D721Med (cell line): Measurements from ENCODE around the gene ZNF570.

Source experiments
- DNase-seq: peaks from one replicate; pipeline ENCODE4 v3.0.0; 2011; ENCODE audit warnings: low spot score; ENCODE audit not compliant: insufficient read length
- FAIRE-seq: peaks from 2 replicates; lab custom pipeline; 2011; peaks lifted over from hg19 to GRCh38; lab: Jason Lieb, UNC
- CTCF ChIP-seq: IDR thresholded peaks from 2 replicates; pipeline ENCODE4 v1.5.1; 2012; ENCODE audit warnings: mild to moderate bottlenecking, control low read depth; ENCODE audit not compliant: insufficient read depth; ENCODE audit errors: missing control alignments

ZNF570 gene

GRCh38 chr19:37468961-37469777 is at the start of gene ZNF570:
Gene ZNF570, plus strand, starts transcription at chr19:37469356. Its CDS starts 999 bp downstream, at chr19:37470355.
- TF ChIP-seq CTCF: no peak
- FAIRE-seq (no peak), DNase-seq (peak; percentile 25)

GRCh38 chr19:37452500-37453245 is 16.5 kb upstream of the ZNF570 start:
- FAIRE-seq (no peak), DNase-seq (no peak)

GRCh38 chr19:37466277-37466797 is 2.8 kb upstream of the ZNF570 start:
- FAIRE-seq (no peak), DNase-seq (no peak)
- no peak for TF ChIP-seq CTCF

More at GRCh38 chr19:37452500-37453245, 16.5 kb upstream of the ZNF570 start:
- no peak for TF ChIP-seq CTCF

- DNase-seq (peak; percentile 22), FAIRE-seq (no peak)
- no peak for TF ChIP-seq CTCF
Observed at GRCh38 chr19:37466798-37467607, 2.2 kb upstream of the ZNF570 start, which contains the start of gene ZNF569. Gene ZNF569, minus strand, starts transcription at chr19:37467444. Its CDS starts 22,523 bp downstream, at chr19:37444921.

DNA sequence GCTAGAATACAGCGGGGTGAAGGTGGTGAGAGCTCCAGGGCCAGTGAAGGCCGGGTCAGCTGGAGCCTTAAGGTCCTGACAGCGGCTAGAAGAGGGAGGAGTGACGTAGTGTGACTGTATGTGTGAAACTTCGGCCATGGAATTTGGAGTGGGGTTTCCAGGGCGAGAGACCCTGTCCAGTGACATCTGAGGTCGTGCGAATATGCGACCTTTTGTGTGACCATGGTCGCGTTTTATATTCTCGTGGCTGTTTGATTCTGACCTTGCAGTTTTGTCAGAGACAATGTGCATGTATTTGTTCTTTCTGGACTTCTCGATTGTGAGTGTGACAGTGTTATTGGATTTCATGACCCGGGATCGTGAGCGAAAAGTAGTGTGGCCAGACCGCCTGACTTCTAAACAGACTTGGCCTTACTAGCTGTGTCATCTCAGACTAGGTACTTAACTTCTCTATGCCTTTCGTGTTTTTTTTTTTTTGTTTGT is 1.5 kb upstream of the ZNF570 start:
- FAIRE-seq (no peak), DNase-seq (no peak)
- TF ChIP-seq CTCF: no peak

GRCh38 chr19:37470216-37470615 is 1.1 kb downstream of the ZNF570 start:
- DNase-seq: no peak
- no peak for FAIRE-seq
- TF ChIP-seq CTCF: no peak
